Esophagus muscularis mucosa (tissue), 4 donors: Measurements from ENCODE around the gene ETV3.

Experiments used
- CTCF ChIP-seq, 3 experiments: fragments of 200-600 bp in 2 of 3; fragments of 450-650 bp in 1 of 3; sonication (generic) in 2 of 3; IDR thresholded peaks; one replicate each; pipeline ENCODE4 v1.5.1; 2017 to 2019; ENCODE audit warnings: antibody characterized with exemption in 3 of 3, mild to moderate bottlenecking in 2 of 3, moderate library complexity in 1 of 3
- EP300 ChIP-seq: sonication (generic); formaldehyde crosslinking; IDR thresholded peaks from one replicate; pipeline ENCODE4 v1.6.1; 2017; ENCODE audit warnings: antibody characterized with exemption
- POLR2A ChIP-seq: fragments of 450-650 bp; IDR thresholded peaks from one replicate; pipeline ENCODE4 v1.6.1; 2017; ENCODE audit warnings: antibody characterized with exemption, moderate library complexity, mild to moderate bottlenecking, low read depth
- POLR2AphosphoS5 ChIP-seq, 2 donors: sonication (generic); formaldehyde crosslinking; IDR thresholded peaks; one replicate each; pipeline ENCODE4 v1.6.1; 2017; ENCODE audit warnings: antibody characterized with exemption in 2 of 2

GRCh38 chr1:157153746-157154145, 15.6 kb upstream of the ETV3 start:
- TF ChIP-seq CTCF (IDR thresholded peaks at IDR 0.05) (no peak), POLR2A (no peak), EP300 (no peak), POLR2AphosphoS5 (IDR thresholded peaks at IDR 0.05) (no peak)
